ENCODE measurements around the gene SH3YL1. TPM values are rescaled to one million over a fixed set of nuclear protein-coding genes. Genes with fewer than 3 reads are reported as not detected.

SH3YL1 gene
- total RNA-seq, 1 donor from 2014 or later, result 24.8 TPM

DNA sequence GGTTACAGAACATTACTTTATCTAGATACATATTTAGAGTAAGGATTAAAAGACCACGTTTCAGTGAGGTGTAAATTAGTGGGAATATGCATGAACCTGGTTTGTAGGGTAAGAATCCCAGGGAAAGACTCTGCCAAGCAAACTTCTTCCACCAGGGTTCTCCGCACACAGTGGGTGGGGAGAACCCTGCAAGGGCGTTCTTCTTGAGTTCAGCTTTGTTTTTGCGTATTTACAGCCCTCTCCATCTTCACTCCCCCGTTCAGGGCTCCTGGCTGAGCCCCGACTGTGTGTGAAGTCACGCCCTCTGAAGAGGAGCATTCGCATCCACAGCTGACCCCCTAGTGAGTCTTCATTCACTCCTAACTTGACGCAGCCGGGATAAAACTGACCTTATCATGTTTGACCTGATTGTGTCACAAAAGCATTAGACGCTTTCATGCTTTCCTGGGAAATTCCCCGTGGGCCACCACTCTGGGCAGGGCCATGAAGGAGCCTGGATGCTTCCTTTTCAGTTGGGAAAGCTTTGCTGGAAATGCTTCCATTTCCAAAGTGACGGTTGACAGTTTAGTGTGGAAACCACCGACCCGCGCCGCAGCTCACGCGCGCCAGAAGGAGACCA lies 23.1 kb upstream of the SH3YL1 start:
- peak overlapping the region; percentile 33 for H3K4me3 ChIP-seq (ENCODE audit: low read depth, low read length)
- DNase-seq (ENCODE audit: low read depth), result no peak
- TF ChIP-seq, protein P1, sequence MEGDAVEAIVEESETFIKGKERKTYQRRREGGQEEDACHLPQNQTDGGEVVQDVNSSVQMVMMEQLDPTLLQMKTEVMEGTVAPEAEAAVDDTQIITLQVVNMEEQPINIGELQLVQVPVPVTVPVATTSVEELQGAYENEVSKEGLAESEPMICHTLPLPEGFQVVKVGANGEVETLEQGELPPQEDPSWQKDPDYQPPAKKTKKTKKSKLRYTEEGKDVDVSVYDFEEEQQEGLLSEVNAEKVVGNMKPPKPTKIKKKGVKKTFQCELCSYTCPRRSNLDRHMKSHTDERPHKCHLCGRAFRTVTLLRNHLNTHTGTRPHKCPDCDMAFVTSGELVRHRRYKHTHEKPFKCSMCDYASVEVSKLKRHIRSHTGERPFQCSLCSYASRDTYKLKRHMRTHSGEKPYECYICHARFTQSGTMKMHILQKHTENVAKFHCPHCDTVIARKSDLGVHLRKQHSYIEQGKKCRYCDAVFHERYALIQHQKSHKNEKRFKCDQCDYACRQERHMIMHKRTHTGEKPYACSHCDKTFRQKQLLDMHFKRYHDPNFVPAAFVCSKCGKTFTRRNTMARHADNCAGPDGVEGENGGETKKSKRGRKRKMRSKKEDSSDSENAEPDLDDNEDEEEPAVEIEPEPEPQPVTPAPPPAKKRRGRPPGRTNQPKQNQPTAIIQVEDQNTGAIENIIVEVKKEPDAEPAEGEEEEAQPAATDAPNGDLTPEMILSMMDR (conservative IDR thresholded peaks at IDR 0.05; ENCODE audit: low read depth, low read length), result no peak

DNA sequence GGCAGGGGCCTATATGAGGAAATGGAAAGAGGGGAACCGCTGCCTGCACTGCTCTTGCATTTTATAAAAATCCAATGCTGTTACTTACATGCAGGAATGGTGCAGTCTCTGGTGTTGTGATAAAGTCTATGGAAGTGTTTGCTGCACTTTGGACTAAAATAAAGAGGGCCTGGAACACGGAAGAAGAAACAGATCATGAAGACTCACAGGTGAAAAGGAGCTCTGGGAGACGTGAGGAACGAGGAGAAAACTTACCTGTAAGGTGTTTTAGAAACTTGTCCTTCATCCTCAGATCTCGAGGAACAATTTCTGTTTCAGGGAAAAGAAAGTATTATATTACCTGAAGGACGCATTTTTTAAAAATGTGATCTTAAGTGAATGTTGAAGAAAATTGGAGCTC lies 22.2 kb upstream of the SH3YL1 start:
- peak overlapping the region; percentile 0 for H3K4me3 ChIP-seq (ENCODE audit: low read depth, low read length)
- TF ChIP-seq, protein P1 (conservative IDR thresholded peaks at IDR 0.05; ENCODE audit: low read depth, low read length), result no peak
- DNase-seq (ENCODE audit: low read depth), result no peak

DNA sequence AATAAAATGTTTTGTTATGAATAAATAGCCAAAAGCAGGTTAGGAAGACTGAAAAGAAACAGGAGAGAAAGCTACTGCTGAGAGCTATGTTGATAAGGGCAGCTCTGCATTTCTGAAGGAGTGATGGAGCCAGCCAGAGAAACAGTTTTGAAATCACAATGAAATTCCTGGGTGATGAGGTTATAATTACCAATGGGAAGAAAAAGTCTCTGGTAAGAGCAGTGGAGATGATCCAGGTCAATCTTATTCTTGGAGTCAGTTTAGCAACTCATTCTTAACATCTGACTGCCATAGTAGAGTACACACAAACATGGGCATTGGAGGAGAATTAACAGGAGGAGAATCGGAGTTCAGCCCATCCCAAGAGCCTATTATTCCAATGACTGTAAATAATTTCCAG lies 21.7 kb upstream of the SH3YL1 start:
- DNase-seq (ENCODE audit: low read depth), result peak; percentile 83
- TF ChIP-seq, protein P1 (conservative IDR thresholded peaks at IDR 0.05; ENCODE audit: low read depth, low read length), result no peak
- H3K4me3 ChIP-seq (ENCODE audit: low read depth, low read length), result peak overlapping the region; percentile 0

DNA sequence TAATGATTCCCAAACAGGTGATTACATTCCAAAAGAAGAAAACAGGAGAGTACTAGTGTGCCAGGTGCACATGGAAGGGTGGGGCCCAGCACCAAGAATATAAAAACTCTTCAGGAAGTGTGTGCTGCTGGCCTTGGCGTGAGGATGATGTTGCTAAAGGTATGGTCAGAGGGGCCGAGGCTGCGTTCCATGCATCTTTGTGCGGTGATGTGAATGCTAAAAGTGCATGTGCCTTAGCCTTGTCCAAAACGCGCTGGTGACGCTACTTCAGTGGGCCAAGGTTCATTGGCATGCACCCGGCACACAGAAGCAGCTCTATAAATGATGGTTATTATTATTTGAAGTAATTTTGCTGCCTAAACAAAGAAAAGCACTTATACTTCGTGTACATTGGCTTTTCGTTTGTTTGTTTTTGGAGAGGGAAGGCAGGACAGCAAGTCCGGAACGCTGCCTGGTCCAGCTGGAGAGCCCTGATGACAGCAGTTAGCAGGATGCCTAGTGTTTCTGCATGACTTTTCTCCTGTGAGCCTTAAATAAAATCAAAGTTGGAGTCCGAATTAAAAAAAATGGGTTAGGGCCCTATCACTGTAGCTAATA lies 21.2 kb upstream of the SH3YL1 start:
- no peak overlapping the region for H3K4me3 ChIP-seq (ENCODE audit: low read depth, low read length)
- DNase-seq (ENCODE audit: low read depth), result no peak
- TF ChIP-seq, protein P1 (conservative IDR thresholded peaks at IDR 0.05; ENCODE audit: low read depth, low read length), result no peak

DNA sequence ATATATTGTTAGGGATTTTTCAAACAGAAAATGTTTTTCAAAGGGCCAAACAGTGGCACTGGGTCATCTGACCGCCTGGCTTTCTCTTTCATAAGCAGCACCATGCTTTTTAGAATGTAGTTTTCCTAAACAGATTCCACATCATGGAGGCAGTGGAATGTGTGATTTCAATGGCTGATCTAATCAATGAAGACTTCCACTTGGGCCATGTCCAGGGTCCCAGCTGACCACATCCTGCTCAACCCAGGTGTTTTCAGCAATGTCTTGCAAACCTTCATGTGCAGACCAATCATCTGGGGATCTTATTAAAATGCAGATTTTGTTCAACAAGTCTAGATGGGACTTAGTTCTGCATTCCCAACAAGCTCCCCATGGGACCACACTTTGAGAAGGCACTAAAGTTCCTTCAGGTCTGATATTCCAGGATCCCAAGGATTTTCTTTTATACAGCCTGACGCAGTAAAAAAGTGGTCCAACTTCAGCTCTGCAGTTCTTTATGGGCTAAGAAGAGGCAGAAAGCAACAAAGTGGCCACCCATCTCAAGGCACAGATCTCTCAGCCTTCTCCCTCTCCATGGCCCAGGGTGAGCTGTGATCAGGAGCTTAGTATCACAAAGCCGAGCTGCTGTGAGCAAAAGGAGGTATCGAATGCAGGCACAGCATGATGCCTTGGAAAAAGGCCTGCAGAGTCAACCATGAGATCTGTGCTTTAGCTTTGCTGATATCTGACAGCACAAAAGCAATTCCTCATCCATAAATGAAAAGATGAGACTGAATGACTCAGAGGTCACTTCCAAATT lies 20.4 kb upstream of the SH3YL1 start:
- H3K4me3 ChIP-seq (ENCODE audit: low read depth, low read length), result no peak overlapping the region
- DNase-seq (ENCODE audit: low read depth), result no peak
- TF ChIP-seq, protein P1 (conservative IDR thresholded peaks at IDR 0.05; ENCODE audit: low read depth, low read length), result no peak

DNA sequence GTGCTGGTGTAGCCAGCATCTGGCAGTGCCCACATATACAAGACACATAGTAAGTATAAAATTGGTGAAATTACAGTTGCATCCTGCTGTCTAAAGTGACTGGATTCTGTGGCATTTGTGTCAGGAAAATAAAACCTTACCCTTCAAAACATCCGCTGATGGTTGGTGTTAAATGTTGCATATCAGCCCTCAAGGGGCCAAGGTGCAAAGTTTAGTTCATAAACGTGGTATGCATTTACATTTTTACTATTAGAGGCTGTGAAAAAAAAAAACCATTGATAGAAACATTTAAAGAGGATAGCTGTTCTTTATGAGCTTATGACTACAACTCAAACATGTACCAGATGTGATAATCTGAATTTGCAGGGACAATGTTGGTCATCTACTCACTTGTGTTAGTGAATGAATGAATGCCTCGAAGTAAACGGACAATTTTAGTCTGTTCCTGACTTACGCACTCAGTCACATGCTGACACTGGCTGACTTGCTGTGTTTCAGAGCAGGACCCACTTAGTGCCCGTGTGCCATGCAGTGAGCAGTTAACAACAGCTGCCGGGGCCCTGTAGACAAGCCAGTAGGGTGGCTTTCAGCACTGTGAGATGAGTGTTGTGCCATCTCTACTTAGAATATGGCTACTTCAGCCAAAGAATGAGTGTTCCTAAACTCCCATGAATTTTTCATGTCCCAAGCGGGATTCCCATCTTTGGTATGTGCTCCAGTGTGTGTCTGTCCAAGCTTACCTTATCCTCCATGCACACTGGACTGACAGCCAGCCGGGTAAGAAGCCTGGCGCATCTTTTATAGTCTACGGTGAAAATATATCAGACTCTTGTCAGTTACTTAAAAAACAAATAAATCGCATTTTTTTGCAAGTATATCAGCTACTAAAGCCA lies 18.8 kb upstream of the SH3YL1 start:
- DNase-seq (ENCODE audit: low read depth), result no peak
- no peak overlapping the region for H3K4me3 ChIP-seq (ENCODE audit: low read depth, low read length)

More for the DNA sequence above, 18.8 kb upstream of the SH3YL1 start:
- TF ChIP-seq, protein P1 (conservative IDR thresholded peaks at IDR 0.05; ENCODE audit: low read depth, low read length), result no peak
